H9 (cell line): ENCODE results near the gene BCL2L1. TPM values are rescaled to one million over a fixed set of nuclear protein-coding genes. Genes with fewer than 3 reads are reported as not detected.
A peak's percentile ranks its signal among the peaks of the same experiment; 100 is the strongest.

Experiments used
- DNase-seq: peaks from one replicate; pipeline ENCODE4 v3.0.0-alpha.2; 2017
- H2AFZ ChIP-seq: one replicate; pipeline ENCODE4 v1.6.1; 2013; ENCODE audit warnings: mild to moderate bottlenecking, low read length, control low read depth, moderate library complexity
- H2AK5ac ChIP-seq: 2 replicates; pipeline ENCODE4 v1.6.1; 2013; ENCODE audit warnings: low read length, control low read depth, mixed read lengths; ENCODE audit not compliant: insufficient read length
- H2BK120ac ChIP-seq: one replicate; pipeline ENCODE4 v1.6.1; 2013; ENCODE audit warnings: low read depth, mild to moderate bottlenecking, low read length, control low read depth, inconsistent platforms; ENCODE audit not compliant: poor library complexity, severe bottlenecking
- H2BK12ac ChIP-seq: 2 replicates; pipeline ENCODE4 v1.6.1; 2013; ENCODE audit warnings: low read length, control low read depth, mixed read lengths, low read depth; ENCODE audit not compliant: insufficient read length
- H2BK15ac ChIP-seq: 2 replicates; pipeline ENCODE4 v1.6.1; 2013; ENCODE audit warnings: low read depth, low read length, control low read depth
- H2BK20ac ChIP-seq: one replicate; pipeline ENCODE4 v1.6.1; 2013; ENCODE audit warnings: low read depth, mild to moderate bottlenecking, low read length, control low read depth, inconsistent platforms; ENCODE audit not compliant: poor library complexity, severe bottlenecking
- H2BK5ac ChIP-seq: 2 replicates; pipeline ENCODE4 v1.6.1; 2013; ENCODE audit warnings: low read length, control low read depth, mixed read lengths; ENCODE audit not compliant: insufficient read length
- H3K14ac ChIP-seq: 2 replicates; pipeline ENCODE4 v1.6.1; 2013; ENCODE audit warnings: low read length, control low read depth; ENCODE audit not compliant: insufficient read depth
- H3K18ac ChIP-seq: 2 replicates; pipeline ENCODE4 v1.6.1; 2013; ENCODE audit warnings: low read depth, mild to moderate bottlenecking, mixed read lengths, low read length, control low read depth; ENCODE audit not compliant: insufficient read length
- H3K23ac ChIP-seq: 2 replicates; pipeline ENCODE4 v1.6.1; 2013; ENCODE audit warnings: low read length, control low read depth, mixed read lengths, low read depth; ENCODE audit not compliant: insufficient read length
- H3K23me2 ChIP-seq: 2 replicates; pipeline ENCODE4 v1.6.1; 2013; ENCODE audit warnings: low read depth, mild to moderate bottlenecking, mixed read lengths, low read length, control low read depth; ENCODE audit not compliant: insufficient read length, poor library complexity, severe bottlenecking
- H3K27ac ChIP-seq: 2 replicates; pipeline ENCODE4 v1.5.1; 2013; ENCODE audit warnings: low read length, control low read depth, mixed read lengths, low read depth; ENCODE audit not compliant: insufficient read length
- H3K27me3 ChIP-seq: 2 replicates; pipeline ENCODE4 v1.6.1; 2013; ENCODE audit warnings: low read length, control low read depth, inconsistent platforms; ENCODE audit not compliant: insufficient read depth
- H3K4ac ChIP-seq: 2 replicates; pipeline ENCODE4 v1.6.1; 2013; ENCODE audit warnings: low read depth, mild to moderate bottlenecking, control low read depth, inconsistent platforms, low read length, moderate library complexity
- H3K4me1 ChIP-seq: 2 replicates; pipeline ENCODE4 v1.6.1; 2013; ENCODE audit warnings: low read length, control low read depth, inconsistent platforms; ENCODE audit not compliant: insufficient read depth
- H3K4me2 ChIP-seq: 2 replicates; pipeline ENCODE4 v1.6.1; 2013; ENCODE audit warnings: low read length, control low read depth, mixed read lengths; ENCODE audit not compliant: insufficient read length, insufficient read depth
- H3K56ac ChIP-seq: 2 replicates; pipeline ENCODE4 v1.6.1; 2013; ENCODE audit warnings: low read depth, mild to moderate bottlenecking, mixed read lengths, low read length, control low read depth; ENCODE audit not compliant: insufficient read length
- H3K79me1 ChIP-seq: 2 replicates; pipeline ENCODE4 v1.6.1; 2013; ENCODE audit warnings: low read depth, mild to moderate bottlenecking, moderate library complexity, low read length, control low read depth, inconsistent platforms; ENCODE audit not compliant: insufficient read depth, poor library complexity, severe bottlenecking
- H3K79me2 ChIP-seq: 2 replicates; pipeline ENCODE4 v1.6.1; 2013; ENCODE audit warnings: low read length, control low read depth, inconsistent platforms; ENCODE audit not compliant: insufficient read depth
- H3K9ac ChIP-seq: 2 replicates; pipeline ENCODE4 v1.6.1; 2013; ENCODE audit warnings: low read length, control low read depth, mixed read lengths; ENCODE audit not compliant: insufficient read length; ENCODE audit errors: extremely low read depth
- H3K9me3 ChIP-seq: one replicate; pipeline ENCODE4 v1.6.1; 2013; ENCODE audit warnings: low read depth, low read length, inconsistent platforms; ENCODE audit not compliant: control insufficient read depth
- H3T11ph ChIP-seq: one replicate; pipeline ENCODE4 v1.6.1; 2013; ENCODE audit warnings: mild to moderate bottlenecking, low read length, control low read depth, inconsistent platforms
- H4K20me1 ChIP-seq: one replicate; pipeline ENCODE4 v1.6.1; 2013; ENCODE audit not compliant: control insufficient read depth, insufficient read length, insufficient read depth
- H4K5ac ChIP-seq: 2 replicates; pipeline ENCODE4 v1.6.1; 2013; ENCODE audit warnings: low read depth, mild to moderate bottlenecking, mixed read lengths, low read length, control low read depth; ENCODE audit not compliant: insufficient read length
- H4K8ac ChIP-seq: replicated peaks from 2 replicates; pipeline ENCODE4 v1.6.1; 2013; ENCODE audit warnings: low read length, control low read depth, mixed read lengths, low read depth; ENCODE audit not compliant: insufficient read length
- H4K91ac ChIP-seq: 2 replicates; pipeline ENCODE4 v1.6.1; 2013; ENCODE audit warnings: low read depth, mild to moderate bottlenecking, moderate library complexity, mixed read lengths, low read length, control low read depth; ENCODE audit not compliant: insufficient read length
- H3K27ac Mint-ChIP-seq, 3 experiments: 2 replicates in 2 of 3; 3 replicates in 1 of 3; pipeline ENCODE4 v1.8.0; 2020 to 2021; ENCODE audit warnings: mixed read lengths in 3 of 3, mild to moderate bottlenecking in 1 of 3, moderate library complexity in 1 of 3
- H3K27me3 Mint-ChIP-seq: 2 replicates; pipeline ENCODE4 v1.8.0; 2021; ENCODE audit warnings: low read depth, mild to moderate bottlenecking, moderate library complexity, mixed read lengths
- H3K36me3 Mint-ChIP-seq, 3 experiments: 2 replicates in 2 of 3; 3 replicates in 1 of 3; pipeline ENCODE4 v1.8.0; 2020 to 2021; ENCODE audit warnings: low read depth in 3 of 3, mixed read lengths in 3 of 3; ENCODE audit not compliant: insufficient read depth in 1 of 3
- H3K4me1 Mint-ChIP-seq, 2 experiments: 2 replicates each; pipeline ENCODE4 v1.8.0; 2020; ENCODE audit warnings: mixed read lengths in 2 of 2
- H3K4me3 Mint-ChIP-seq, 2 experiments: 2 replicates in 1 of 2; 3 replicates in 1 of 2; pipeline ENCODE4 v1.8.0; 2020 to 2021; ENCODE audit warnings: mild to moderate bottlenecking in 2 of 2, mixed read lengths in 2 of 2, moderate library complexity in 1 of 2
- H3K9me3 Mint-ChIP-seq, 2 experiments: 2 replicates in 1 of 2; 3 replicates in 1 of 2; pipeline ENCODE4 v1.8.0; 2020; ENCODE audit warnings: mild to moderate bottlenecking in 2 of 2, mixed read lengths in 2 of 2, moderate library complexity in 1 of 2
- WGBS: extraction: QIAGEN DNeasy Blood & Tissue Kit; methylation state at CpG from one replicate; pipeline ENCODE4 v1.1.7; 2013; ENCODE audit warnings: missing lambda C conversion rate, low lambda C conversion rate, mixed read lengths; ENCODE audit not compliant: insufficient read length; ENCODE audit errors: extremely low coverage; 5-methylcytosine and 5-hydroxymethylcytosine counted together
- total RNA-seq: library from RNA; stranded (reverse); gene quantifications from 2 replicates; pipeline ENCODE4 v1.2.1, GENCODE V29; 2021
- TF ChIP-seq, protein P1 (sequence below): fragments of 200-600 bp; sonication (generic); conservative IDR thresholded peaks from 3 replicates; pipeline ENCODE4 v1.8.0; 2021; ENCODE audit warnings: antibody characterized with exemption, mild to moderate bottlenecking

BCL2L1 gene
- total RNA-seq, 1 experiment from 2014 or later = 105 TPM

DNA sequence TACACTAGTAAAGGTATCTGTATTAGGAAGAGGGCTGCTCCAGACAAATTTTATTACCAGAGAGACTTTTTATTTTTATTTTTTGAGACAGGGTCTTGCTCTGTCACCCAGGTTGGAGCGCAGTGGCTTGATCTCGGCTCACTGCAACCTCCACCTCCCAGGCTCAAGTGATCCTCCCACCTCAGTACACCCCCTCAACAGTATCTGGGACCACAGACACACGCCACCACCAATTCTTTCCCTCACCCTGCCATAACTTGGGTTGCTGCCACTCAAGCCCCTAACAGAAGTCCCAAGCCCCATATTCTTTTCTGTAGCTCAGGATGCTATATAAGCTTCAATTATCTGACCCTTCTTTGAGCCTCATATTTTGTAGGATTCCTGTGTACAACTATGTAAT lies 6.9 kb downstream of the BCL2L1 start:
- H4K8ac ChIP-seq = no peak overlapping the region
- H2BK20ac ChIP-seq = no peak overlapping the region
- no peak overlapping the region for H3K27ac ChIP-seq
- no peak overlapping the region for H4K91ac ChIP-seq
- H3K18ac ChIP-seq = no peak overlapping the region
- no peak overlapping the region for H2BK12ac ChIP-seq
- no peak overlapping the region for H2BK120ac ChIP-seq
- no peak overlapping the region for H3K9ac ChIP-seq
- no peaks in the 10 kb centered on the region for H4K20me1 ChIP-seq
- H3K56ac ChIP-seq = no peak overlapping the region
- H2AK5ac ChIP-seq = no peak overlapping the region
- H3K23me2 ChIP-seq = peaks cover 12% of the 10 kb centered on the region
- H3T11ph ChIP-seq = no peak overlapping the region
- TF ChIP-seq, protein P1, sequence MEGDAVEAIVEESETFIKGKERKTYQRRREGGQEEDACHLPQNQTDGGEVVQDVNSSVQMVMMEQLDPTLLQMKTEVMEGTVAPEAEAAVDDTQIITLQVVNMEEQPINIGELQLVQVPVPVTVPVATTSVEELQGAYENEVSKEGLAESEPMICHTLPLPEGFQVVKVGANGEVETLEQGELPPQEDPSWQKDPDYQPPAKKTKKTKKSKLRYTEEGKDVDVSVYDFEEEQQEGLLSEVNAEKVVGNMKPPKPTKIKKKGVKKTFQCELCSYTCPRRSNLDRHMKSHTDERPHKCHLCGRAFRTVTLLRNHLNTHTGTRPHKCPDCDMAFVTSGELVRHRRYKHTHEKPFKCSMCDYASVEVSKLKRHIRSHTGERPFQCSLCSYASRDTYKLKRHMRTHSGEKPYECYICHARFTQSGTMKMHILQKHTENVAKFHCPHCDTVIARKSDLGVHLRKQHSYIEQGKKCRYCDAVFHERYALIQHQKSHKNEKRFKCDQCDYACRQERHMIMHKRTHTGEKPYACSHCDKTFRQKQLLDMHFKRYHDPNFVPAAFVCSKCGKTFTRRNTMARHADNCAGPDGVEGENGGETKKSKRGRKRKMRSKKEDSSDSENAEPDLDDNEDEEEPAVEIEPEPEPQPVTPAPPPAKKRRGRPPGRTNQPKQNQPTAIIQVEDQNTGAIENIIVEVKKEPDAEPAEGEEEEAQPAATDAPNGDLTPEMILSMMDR = no peak
- H3K36me3 Mint-ChIP-seq = peaks cover 5 to 58% (median 51%) of the 10 kb centered on the region in 3 experiments; a peak in 6 of 7 replicates
- no peaks in the 10 kb centered on the region for H3K79me1 ChIP-seq
- DNase-seq = no peak
- H3K4me3 Mint-ChIP-seq = no peak overlapping the region; a peak in 1 of 5 replicates
- H3K4me1 Mint-ChIP-seq = peaks cover 85 to 91% of the 10 kb centered on the region in 2 experiments
- H3K4me1 ChIP-seq = peaks cover 27% of the 10 kb centered on the region
- no peak overlapping the region for H4K5ac ChIP-seq
- no peaks in the 10 kb centered on the region for H3K27me3 ChIP-seq
- no peaks in the 10 kb centered on the region for H3K9me3 Mint-ChIP-seq
- no peak overlapping the region for H3K4me2 ChIP-seq
- H3K79me2 ChIP-seq = peaks cover 7% of the 10 kb centered on the region; the same call in 1 of the 2 replicates
- no peaks in the 10 kb centered on the region for H3K9me3 ChIP-seq
- H3K27me3 Mint-ChIP-seq = no peaks in the 10 kb centered on the region
- no peak overlapping the region for H2BK15ac ChIP-seq
- no peak overlapping the region for H3K23ac ChIP-seq
- no CpG with 5 or more reads among the region's 3 CpGs for WGBS
- H3K4ac ChIP-seq = no peak overlapping the region
- H3K27ac Mint-ChIP-seq = peak overlapping the region; percentile 41 to 53 (median 45); a peak in 3 of 7 replicates
- no peak overlapping the region for H2AFZ ChIP-seq
- no peak overlapping the region for H3K14ac ChIP-seq
- no peak overlapping the region for H2BK5ac ChIP-seq
